Testis (tissue), 3 donors: ENCODE data around the gene ARSA. TPM values are rescaled to one million over a fixed set of nuclear protein-coding genes. Genes with fewer than 3 reads are reported as not detected.

Experiments
- DNase-seq: peaks from one replicate; pipeline ENCODE4 v3.0.0-alpha.2; 2019
- H3K27ac ChIP-seq, 2 donors: fragments of 200-600 bp; sonication (generic); one replicate each; pipeline ENCODE4 v1.5.1; 2019
- H3K27me3 ChIP-seq: fragments of 200-600 bp; sonication (generic); one replicate; pipeline ENCODE4 v1.5.1; 2019
- H3K36me3 ChIP-seq: fragments of 200-600 bp; sonication (generic); one replicate; pipeline ENCODE4 v1.5.1; 2017; ENCODE audit warnings: low read depth; ENCODE audit errors: missing control alignments
- H3K4me1 ChIP-seq: fragments of 200-600 bp; sonication (generic); one replicate; pipeline ENCODE4 v1.5.1; 2019
- H3K4me3 ChIP-seq, 2 donors: fragments of 200-600 bp; sonication (generic); one replicate each; pipeline ENCODE4 v1.5.1; 2017 to 2019
- H3K9me3 ChIP-seq: fragments of 200-600 bp; sonication (generic); one replicate; pipeline ENCODE4 v1.5.1; 2017
- POLR2A ChIP-seq: fragments of 450-650 bp; IDR thresholded peaks from one replicate; pipeline ENCODE4 v1.6.1; 2017; ENCODE audit warnings: antibody characterized with exemption, mild to moderate bottlenecking, moderate library complexity
- WGBS, 2 donors: methylation state at CpG; one replicate each; pipeline ENCODE4 v1.1.5; 2018; 5-methylcytosine and 5-hydroxymethylcytosine counted together
- intact Hi-C: fragments of 100-400 bp; cut with DNase I; formaldehyde crosslinking; loops from one replicate; pipeline ENCODE4 v1.15.1; 2023; ENCODE audit warnings: low total_unique reads
- polyA plus RNA-seq: library from polyadenylated mRNA; stranded (reverse); fragments of 350-450 nt; fragmentation: Illumina TruSeq; extraction: RNeasy Lipid Tissue Mini Kit (QIAGEN cat#74804); gene quantifications from one replicate; pipeline ENCODE4 v1.2.3, GENCODE V29; 2014; ENCODE audit warnings: low read depth, low replicate concordance; ENCODE audit not compliant: insufficient read depth
- total RNA-seq, 2 donors: library from RNA; depleted of rRNA; stranded (reverse); fragments of >200 nt; gene quantifications; one replicate each; pipeline ENCODE4 v1.2.3, GENCODE V29; 2016
- TF ChIP-seq, protein P1 (sequence below), 3 experiments: fragments of 450-650 bp in 2 of 3; fragments of 200-600 bp in 1 of 3; sonication (generic) in 1 of 3; IDR thresholded peaks; one replicate each; pipeline ENCODE4 v1.5.1; 2016 to 2019; ENCODE audit warnings: antibody characterized with exemption in 3 of 3, mild to moderate bottlenecking in 2 of 3, moderate library complexity in 1 of 3

ARSA gene
- total and polyA plus RNA-seq, 3 donors from 2014 or later, result 60.9 to 95.9 (median 73.5) TPM

DNA sequence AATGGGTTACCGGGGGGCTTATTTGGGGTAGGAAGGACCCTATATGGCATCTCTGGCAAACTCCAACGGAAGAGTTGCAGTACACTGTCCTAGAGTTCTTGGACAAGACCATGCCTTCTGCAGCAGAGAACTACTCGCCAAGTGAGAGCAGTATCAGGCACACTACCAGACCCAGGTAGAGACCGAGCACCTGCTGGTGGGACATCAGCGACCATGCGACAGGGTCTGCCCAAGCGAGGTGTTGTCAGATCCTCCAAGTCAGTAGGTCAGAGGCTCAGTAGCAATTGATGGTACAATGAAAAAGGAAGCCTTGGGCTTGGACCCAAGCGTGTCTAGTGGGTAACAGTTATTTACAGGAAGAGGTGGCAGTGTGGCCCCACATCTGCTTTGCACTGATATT is 42.2 kb downstream of the ARSA start:
- no peaks in the 10 kb centered on the region for H3K27me3 ChIP-seq
- no peak for DNase-seq
- no peaks in the 10 kb centered on the region for H3K36me3 ChIP-seq
- WGBS, 2 donors, result 93 to 97% methylated on average over 8 of the region's 8 CpGs
- TF ChIP-seq, protein P1, sequence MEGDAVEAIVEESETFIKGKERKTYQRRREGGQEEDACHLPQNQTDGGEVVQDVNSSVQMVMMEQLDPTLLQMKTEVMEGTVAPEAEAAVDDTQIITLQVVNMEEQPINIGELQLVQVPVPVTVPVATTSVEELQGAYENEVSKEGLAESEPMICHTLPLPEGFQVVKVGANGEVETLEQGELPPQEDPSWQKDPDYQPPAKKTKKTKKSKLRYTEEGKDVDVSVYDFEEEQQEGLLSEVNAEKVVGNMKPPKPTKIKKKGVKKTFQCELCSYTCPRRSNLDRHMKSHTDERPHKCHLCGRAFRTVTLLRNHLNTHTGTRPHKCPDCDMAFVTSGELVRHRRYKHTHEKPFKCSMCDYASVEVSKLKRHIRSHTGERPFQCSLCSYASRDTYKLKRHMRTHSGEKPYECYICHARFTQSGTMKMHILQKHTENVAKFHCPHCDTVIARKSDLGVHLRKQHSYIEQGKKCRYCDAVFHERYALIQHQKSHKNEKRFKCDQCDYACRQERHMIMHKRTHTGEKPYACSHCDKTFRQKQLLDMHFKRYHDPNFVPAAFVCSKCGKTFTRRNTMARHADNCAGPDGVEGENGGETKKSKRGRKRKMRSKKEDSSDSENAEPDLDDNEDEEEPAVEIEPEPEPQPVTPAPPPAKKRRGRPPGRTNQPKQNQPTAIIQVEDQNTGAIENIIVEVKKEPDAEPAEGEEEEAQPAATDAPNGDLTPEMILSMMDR (IDR thresholded peaks at IDR 0.05), result no peak
- no peaks in the 10 kb centered on the region for H3K9me3 ChIP-seq
- intact Hi-C loops, result no loop called here
- H3K4me3 ChIP-seq, result no peak overlapping the region
- peaks cover 14% of the 10 kb centered on the region for H3K4me1 ChIP-seq
- no peak overlapping the region for H3K27ac ChIP-seq

GRCh38 chr22:50585238-50585637 is 42.7 kb downstream of the ARSA start:
- Histone ChIP-seq H3K9me3 (no peaks in the 10 kb centered on the region), H3K27me3 (no peaks in the 10 kb centered on the region), H3K27ac (no peak overlapping the region), H3K4me3 (no peak overlapping the region), H3K4me1 (peaks cover 14% of the 10 kb centered on the region), H3K36me3 (no peaks in the 10 kb centered on the region)
- TF ChIP-seq POLR2A, result no peak
- TF ChIP-seq, protein P1 (IDR thresholded peaks at IDR 0.05), result no peak
- no peak for DNase-seq
- WGBS, 2 donors, result 89 to 99% methylated on average over 3 of the region's 3 CpGs
- intact Hi-C loops, result no loop called here

DNA sequence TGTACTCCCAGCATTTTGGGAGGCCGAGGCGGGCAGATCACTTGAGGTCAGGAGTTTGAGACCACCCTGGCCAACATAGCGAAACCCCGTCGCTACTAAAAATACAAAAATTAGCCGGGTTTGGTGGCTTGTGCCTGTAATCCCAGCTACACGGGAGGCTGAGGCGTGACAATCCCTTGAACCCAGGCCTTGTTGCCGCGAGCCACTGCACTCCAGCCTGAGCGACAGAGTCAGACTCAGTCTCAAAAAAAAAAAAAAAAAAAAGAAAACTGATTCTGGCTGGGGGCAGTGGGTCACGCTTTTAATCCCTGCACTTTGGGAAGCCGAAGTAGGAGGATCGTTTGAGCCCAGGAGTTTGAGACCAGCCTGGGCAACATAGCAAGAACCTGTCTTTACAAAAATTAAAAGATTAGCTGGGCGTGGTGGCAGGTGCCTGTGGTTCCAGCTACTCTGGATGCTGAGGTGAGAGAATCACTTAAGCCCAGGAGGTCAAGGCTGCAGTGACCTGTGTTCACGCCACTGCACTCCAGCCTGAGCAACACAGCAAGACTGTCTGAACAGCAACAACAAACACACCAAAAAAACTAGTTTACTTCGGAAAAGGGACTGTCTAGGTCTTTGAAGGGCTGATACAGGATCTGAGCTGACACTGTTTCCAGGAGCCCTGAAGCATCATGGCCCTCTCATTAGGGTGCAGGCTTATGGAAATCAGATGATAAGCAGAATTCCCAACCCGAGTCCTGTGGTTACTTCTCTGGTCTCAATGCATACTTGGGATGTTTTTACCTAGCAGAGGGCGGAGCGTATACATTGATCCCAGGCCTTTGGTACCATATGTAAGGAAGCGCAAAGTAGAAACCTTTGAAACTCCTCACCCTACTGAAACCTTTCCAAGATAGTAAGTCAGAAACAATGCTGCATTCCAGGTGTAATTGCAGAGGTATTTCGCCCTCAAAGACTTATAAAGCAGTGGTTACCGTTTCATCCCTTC is 43.6 kb downstream of the ARSA start:
- no peak for DNase-seq
- H3K4me1 ChIP-seq, result peaks cover 14% of the 10 kb centered on the region
- intact Hi-C loops, result no loop called here

GRCh38 chr22:50583294-50583861 is 44.6 kb downstream of the ARSA start:
- WGBS, 2 donors, result 5% methylated on average over 28 to 37 of the region's 37 CpGs
- H3K27ac ChIP-seq, result peak overlapping the region; percentile 16 to 97
- no peak for TF ChIP-seq POLR2A
- TF ChIP-seq, protein P1 (IDR thresholded peaks at IDR 0.05), result no peak
- H3K4me1 ChIP-seq, result peaks cover 19% of the 10 kb centered on the region
- H3K9me3 ChIP-seq, result no peaks in the 10 kb centered on the region
- no peaks in the 10 kb centered on the region for H3K27me3 ChIP-seq
- H3K36me3 ChIP-seq, result no peaks in the 10 kb centered on the region
- no peak for DNase-seq
- peak overlapping the region; percentile 81 to 97 for H3K4me3 ChIP-seq
- intact Hi-C loops, result no loop called here

More for the DNA sequence above, 43.6 kb downstream of the ARSA start:
- H3K27ac ChIP-seq, result no peak overlapping the region
- H3K36me3 ChIP-seq, result no peaks in the 10 kb centered on the region
- H3K27me3 ChIP-seq, result no peaks in the 10 kb centered on the region
- H3K4me3 ChIP-seq, result no peak overlapping the region
- H3K9me3 ChIP-seq, result no peaks in the 10 kb centered on the region
- WGBS, 2 donors, result 84 to 88% methylated on average over 23 of the region's 23 CpGs
- TF ChIP-seq, protein P1 (IDR thresholded peaks at IDR 0.05), result no peak
- no peak for TF ChIP-seq POLR2A
